Chondrocyte (in vitro differentiated cells): ENCODE results near the gene KIF25. TPM values are rescaled to one million over a fixed set of nuclear protein-coding genes. Genes with fewer than 3 reads are reported as not detected.

Experiments used
- DNase-seq: peaks from one replicate; pipeline ENCODE4 v3.0.0; 2021; ENCODE audit warnings: mixed read lengths, low spot score
- H3K27ac Mint-ChIP-seq: one replicate; pipeline ENCODE4 v1.8.0; 2021; ENCODE audit warnings: mild to moderate bottlenecking, moderate library complexity, mixed read lengths; ENCODE audit not compliant: unreplicated experiment
- H3K27me3 Mint-ChIP-seq: 2 replicates; pipeline ENCODE4 v1.8.0; 2021; ENCODE audit warnings: low read depth, mixed read lengths
- H3K36me3 Mint-ChIP-seq: 2 replicates; pipeline ENCODE4 v1.8.0; 2021; ENCODE audit warnings: low read depth, mixed read lengths
- H3K4me1 Mint-ChIP-seq: 2 replicates; pipeline ENCODE4 v1.8.0; 2021; ENCODE audit warnings: low read depth, mild to moderate bottlenecking, mixed read lengths
- H3K4me3 Mint-ChIP-seq: one replicate; pipeline ENCODE4 v1.8.0; 2021; ENCODE audit warnings: mild to moderate bottlenecking, moderate library complexity, mixed read lengths; ENCODE audit not compliant: unreplicated experiment
- H3K9me3 Mint-ChIP-seq: 2 replicates; pipeline ENCODE4 v1.8.0; 2021; ENCODE audit warnings: low read depth, mixed read lengths
- CTCF ChIP-seq: fragments of 200-600 bp; sonication (generic); IDR thresholded peaks from 2 replicates; pipeline ENCODE4 v1.5.0; 2021; ENCODE audit warnings: antibody characterized with exemption, mild to moderate bottlenecking, moderate library complexity
- total RNA-seq: library from RNA; stranded (reverse); gene quantifications from 3 replicates; pipeline ENCODE4 v1.2.1, GENCODE V29; 2021

KIF25 gene
- total RNA-seq, 1 donor from 2014 or later = not detected

GRCh38 chr6:168018664-168019063 is 21.2 kb downstream of the KIF25 start:
- Mint-ChIP-seq H3K4me3 (no peak overlapping the region), H3K27ac (no peak overlapping the region), H3K36me3 (peaks cover 9% of the 10 kb centered on the region), H3K9me3 (peaks cover 5% of the 10 kb centered on the region), H3K4me1 (peaks cover 11% of the 10 kb centered on the region), H3K27me3 (peaks cover 37% of the 10 kb centered on the region)
- no peak for TF ChIP-seq CTCF
- DNase-seq = no peak

GRCh38 chr6:168020242-168020641 is 22.8 kb downstream of the KIF25 start:
- Mint-ChIP-seq H3K4me1 (peaks cover 11% of the 10 kb centered on the region), H3K4me3 (no peak overlapping the region), H3K9me3 (peaks cover 5% of the 10 kb centered on the region), H3K27me3 (peaks cover 37% of the 10 kb centered on the region), H3K36me3 (peaks cover 8% of the 10 kb centered on the region), H3K27ac (no peak overlapping the region)
- TF ChIP-seq CTCF = no peak
- no peak for DNase-seq

- no peak for TF ChIP-seq CTCF
- DNase-seq = no peak
- Mint-ChIP-seq H3K9me3 (no peaks in the 10 kb centered on the region), H3K27me3 (peaks cover 40% of the 10 kb centered on the region), H3K36me3 (peaks cover 3% of the 10 kb centered on the region), H3K27ac (no peak overlapping the region), H3K4me3 (no peak overlapping the region), H3K4me1 (peaks cover 4% of the 10 kb centered on the region)
These were observed 24.1 kb downstream of the KIF25 start for GRCh38 chr6:168021581-168021980.

GRCh38 chr6:168022488-168023321 is 25.2 kb downstream of the KIF25 start:
- H3K27me3 Mint-ChIP-seq = peaks cover 38% of the 10 kb centered on the region
- TF ChIP-seq CTCF = no peak
- H3K4me1 Mint-ChIP-seq = no peaks in the 10 kb centered on the region
- no peak for DNase-seq
- H3K9me3 Mint-ChIP-seq = no peaks in the 10 kb centered on the region
- no peak overlapping the region for H3K27ac Mint-ChIP-seq
- peaks cover 3% of the 10 kb centered on the region for H3K36me3 Mint-ChIP-seq
- H3K4me3 Mint-ChIP-seq = no peak overlapping the region

GRCh38 chr6:168024951-168025510 is 27.6 kb downstream of the KIF25 start:
- TF ChIP-seq CTCF = no peak
- H3K4me3 Mint-ChIP-seq = no peak overlapping the region
- no peaks in the 10 kb centered on the region for H3K4me1 Mint-ChIP-seq
- no peak overlapping the region for H3K27ac Mint-ChIP-seq
- no peaks in the 10 kb centered on the region for H3K9me3 Mint-ChIP-seq
- no peak for DNase-seq
- H3K36me3 Mint-ChIP-seq = no peaks in the 10 kb centered on the region
- H3K27me3 Mint-ChIP-seq = peaks cover 33% of the 10 kb centered on the region
